ENCODE results near the gene ARHGAP26. TPM values are rescaled to one million over a fixed set of nuclear protein-coding genes. Genes with fewer than 3 reads are reported as not detected.

The ARHGAP26 gene
- total RNA-seq, 4 donors from 2014 or later: 61.0 to 76.7 (median 61.2) TPM

DNA sequence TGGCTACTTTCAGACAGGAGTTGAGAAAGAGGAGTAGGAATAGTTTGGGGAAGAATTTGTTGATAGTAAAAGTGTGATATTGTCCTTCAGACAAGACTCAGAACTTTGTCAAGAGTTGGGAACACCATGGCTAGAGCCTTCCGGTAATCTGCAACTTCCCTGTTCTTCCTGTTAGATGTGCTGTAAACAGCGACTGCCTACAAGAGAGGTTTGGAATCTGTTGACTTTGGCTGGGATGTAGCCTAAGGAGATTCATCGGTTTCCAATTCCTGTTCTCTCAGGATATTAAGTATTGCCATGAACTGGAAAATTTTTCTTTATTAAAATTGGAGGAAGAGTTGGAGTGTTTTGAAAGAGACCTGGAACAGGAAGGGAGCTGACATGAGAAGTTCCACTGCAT lies 43.9 kb downstream of the ARHGAP26 start:
- no peaks in the 10 kb centered on the region for H3K27me3 ChIP-seq
- in situ Hi-C loops (cut with MboI; ENCODE audit: low pct_ligation_motif_present in 1 of 4, low pct_unique_long_range_greater_than_20kb in 1 of 4, low sequenced_read_pairs in 3 of 4): no loop called here
- H3K4me3 ChIP-seq: no peak overlapping the region
- intact Hi-C loops (cut with DNase I; ENCODE audit: low total_unique reads): no loop called here
- peaks cover 31 to 63% (median 38%) of the 10 kb centered on the region in 4 donors for H3K4me1 ChIP-seq
- DNase-seq: no peak
- peak overlapping the region; percentile 39 to 50 (median 47) for H3K27ac ChIP-seq
- TF ChIP-seq POLR2AphosphoS5 (IDR thresholded peaks at IDR 0.05) (no peak), POLR2A (IDR thresholded peaks at IDR 0.05) (no peak), EP300 (IDR thresholded peaks at IDR 0.05; ENCODE audit: low read depth) (no peak)
- TF ChIP-seq, protein P1, sequence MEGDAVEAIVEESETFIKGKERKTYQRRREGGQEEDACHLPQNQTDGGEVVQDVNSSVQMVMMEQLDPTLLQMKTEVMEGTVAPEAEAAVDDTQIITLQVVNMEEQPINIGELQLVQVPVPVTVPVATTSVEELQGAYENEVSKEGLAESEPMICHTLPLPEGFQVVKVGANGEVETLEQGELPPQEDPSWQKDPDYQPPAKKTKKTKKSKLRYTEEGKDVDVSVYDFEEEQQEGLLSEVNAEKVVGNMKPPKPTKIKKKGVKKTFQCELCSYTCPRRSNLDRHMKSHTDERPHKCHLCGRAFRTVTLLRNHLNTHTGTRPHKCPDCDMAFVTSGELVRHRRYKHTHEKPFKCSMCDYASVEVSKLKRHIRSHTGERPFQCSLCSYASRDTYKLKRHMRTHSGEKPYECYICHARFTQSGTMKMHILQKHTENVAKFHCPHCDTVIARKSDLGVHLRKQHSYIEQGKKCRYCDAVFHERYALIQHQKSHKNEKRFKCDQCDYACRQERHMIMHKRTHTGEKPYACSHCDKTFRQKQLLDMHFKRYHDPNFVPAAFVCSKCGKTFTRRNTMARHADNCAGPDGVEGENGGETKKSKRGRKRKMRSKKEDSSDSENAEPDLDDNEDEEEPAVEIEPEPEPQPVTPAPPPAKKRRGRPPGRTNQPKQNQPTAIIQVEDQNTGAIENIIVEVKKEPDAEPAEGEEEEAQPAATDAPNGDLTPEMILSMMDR (IDR thresholded peaks at IDR 0.05): no peak
- 51% methylated on average over 3 of the region's 3 CpGs; no CpG with 5 or more reads in 1 of the 2 donors for WGBS, 2 donors (ENCODE audit: low coverage in 1 of 2)
- H3K36me3 ChIP-seq: no peaks in the 10 kb centered on the region
- no peaks in the 10 kb centered on the region for H3K9me3 ChIP-seq

- intact Hi-C loops (cut with DNase I; ENCODE audit: low total_unique reads) (no loop called here), in situ Hi-C loops (cut with MboI; ENCODE audit: low pct_ligation_motif_present in 1 of 4, low pct_unique_long_range_greater_than_20kb in 1 of 4, low sequenced_read_pairs in 3 of 4) (no loop called here)
- H3K36me3 ChIP-seq: no peaks in the 10 kb centered on the region
- H3K4me1 ChIP-seq: peaks cover 40 to 64% (median 46%) of the 10 kb centered on the region in 4 donors
- no peaks in the 10 kb centered on the region for H3K27me3 ChIP-seq
- 91 to 94% methylated on average over 2 of the region's 2 CpGs for WGBS, 2 donors (ENCODE audit: low coverage in 1 of 2)
- no peak for DNase-seq
- H3K4me3 ChIP-seq: no peak overlapping the region
- TF ChIP-seq POLR2AphosphoS5 (IDR thresholded peaks at IDR 0.05) (no peak), EP300 (IDR thresholded peaks at IDR 0.05; ENCODE audit: low read depth) (no peak), POLR2A (IDR thresholded peaks at IDR 0.05) (no peak)
- TF ChIP-seq, protein P1 (IDR thresholded peaks at IDR 0.05): no peak
- H3K27ac ChIP-seq: no peak overlapping the region
- no peaks in the 10 kb centered on the region for H3K9me3 ChIP-seq
Observed at GRCh38 chr5:142815469-142815868, 45.3 kb downstream of the ARHGAP26 start.

GRCh38 chr5:142816531-142817430 lies 46.6 kb downstream of the ARHGAP26 start:
- H3K4me3 ChIP-seq: no peak overlapping the region
- 67 to 76% methylated on average over 2 to 6 of the region's 6 CpGs for WGBS, 2 donors (ENCODE audit: low coverage in 1 of 2)
- H3K9me3 ChIP-seq: no peaks in the 10 kb centered on the region
- TF ChIP-seq POLR2A (IDR thresholded peaks at IDR 0.05) (no peak), EP300 (IDR thresholded peaks at IDR 0.05; ENCODE audit: low read depth) (no peak), POLR2AphosphoS5 (IDR thresholded peaks at IDR 0.05) (no peak)
- TF ChIP-seq, protein P1 (IDR thresholded peaks at IDR 0.05): no peak
- peaks cover 40 to 71% (median 51%) of the 10 kb centered on the region in 4 donors for H3K4me1 ChIP-seq
- intact Hi-C loops (cut with DNase I; ENCODE audit: low total_unique reads): no loop called here
- in situ Hi-C loops (cut with MboI; ENCODE audit: low pct_ligation_motif_present in 1 of 4, low pct_unique_long_range_greater_than_20kb in 1 of 4, low sequenced_read_pairs in 3 of 4): no loop called here
- no peaks in the 10 kb centered on the region for H3K36me3 ChIP-seq
- H3K27ac ChIP-seq: peak overlapping the region; percentile 80 to 86 (median 84)
- no peaks in the 10 kb centered on the region for H3K27me3 ChIP-seq
- peak; percentile 66 for DNase-seq

- Histone ChIP-seq H3K9me3 (no peaks in the 10 kb centered on the region), H3K36me3 (no peaks in the 10 kb centered on the region), H3K27me3 (no peaks in the 10 kb centered on the region), H3K4me1 (peaks cover 40 to 81% (median 61%) of the 10 kb centered on the region in 4 donors), H3K4me3 (no peak overlapping the region), H3K27ac (peak overlapping the region; percentile 80 to 86 (median 84))
- peak; percentile 85 for DNase-seq
- intact Hi-C loops (cut with DNase I; ENCODE audit: low total_unique reads) (no loop called here), in situ Hi-C loops (cut with MboI; ENCODE audit: low pct_ligation_motif_present in 1 of 4, low pct_unique_long_range_greater_than_20kb in 1 of 4, low sequenced_read_pairs in 3 of 4) (no loop called here)
- TF ChIP-seq POLR2A (IDR thresholded peaks at IDR 0.05): no peak
- TF ChIP-seq POLR2AphosphoS5 (IDR thresholded peaks at IDR 0.05): peak in 2 of 3 donors; percentile 44 to 56
- 39 to 42% methylated on average over 3 of the region's 3 CpGs for WGBS, 2 donors (ENCODE audit: low coverage in 1 of 2)
Observed at GRCh38 chr5:142817949-142818431, 47.8 kb downstream of the ARHGAP26 start.
